Stimulated activated CD4-positive, alpha-beta T cell treated with anti-CD3 and anti-CD28 coated beads, Interleukin-4, amount 100 ng/mL, for 48 hours (primary cell): ENCODE measurements around the gene KTN1.

Experiments
- DNase-seq, 2 donors: peaks; one replicate each; pipeline ENCODE4 v3.0.0-alpha.2; 2020; ENCODE audit warnings: low read depth in 2 of 2

KTN1 gene

DNA sequence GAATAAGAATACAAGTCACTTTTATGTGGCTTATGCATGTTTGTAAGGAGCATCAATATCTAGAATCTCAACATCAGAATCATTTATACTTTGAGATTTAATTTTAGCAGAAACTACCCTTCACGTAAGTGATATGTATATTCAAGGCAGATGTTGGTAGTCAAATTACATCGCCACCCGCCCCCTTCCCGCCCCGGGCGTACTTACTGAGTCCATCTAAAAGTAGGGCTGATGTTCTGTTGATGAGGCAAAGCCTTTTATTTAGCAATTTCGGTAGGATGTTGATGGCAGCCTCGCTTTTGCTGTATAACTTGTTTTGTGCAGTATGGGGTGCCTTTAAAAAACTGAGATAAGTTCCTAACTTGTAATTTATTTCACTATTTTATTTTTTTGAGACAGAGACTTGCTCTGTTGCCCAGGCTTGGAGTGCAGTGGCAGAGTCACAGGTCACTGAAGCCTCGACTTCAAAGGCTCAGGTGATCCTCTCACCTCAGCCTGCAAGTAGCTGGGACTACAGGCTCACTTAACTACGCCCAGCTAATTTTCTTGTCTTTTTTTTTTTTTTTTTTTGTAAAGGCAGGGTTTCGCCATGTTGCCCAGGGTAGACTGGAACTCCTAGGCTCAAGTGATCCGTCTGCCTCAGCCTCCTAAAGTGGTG, 30.8 kb downstream of the KTN1 start:
- DNase-seq = no peak

- no peak for DNase-seq
These were observed 31.9 kb downstream of the KTN1 start for GRCh38 chr14:55611859-55612258.

DNA sequence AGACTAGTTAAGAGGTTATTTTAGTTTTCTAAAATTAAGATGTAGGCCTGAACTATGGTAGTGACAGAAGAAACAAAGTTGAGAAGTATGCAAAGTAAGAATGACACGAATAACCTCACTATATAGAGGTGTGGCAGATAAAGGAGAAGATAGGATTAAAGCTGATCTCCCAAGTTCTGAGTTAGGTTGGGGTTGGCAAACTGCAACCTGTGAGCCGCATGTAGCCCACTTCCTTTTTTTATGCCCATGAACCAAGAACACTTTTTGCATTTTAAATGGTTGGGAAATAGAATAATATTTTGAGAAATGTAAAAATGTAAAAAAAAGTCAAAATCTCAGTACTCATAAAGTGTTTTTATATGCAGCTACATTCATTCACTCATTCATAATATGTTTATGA, 34.3 kb downstream of the KTN1 start:
- no peak for DNase-seq

DNA sequence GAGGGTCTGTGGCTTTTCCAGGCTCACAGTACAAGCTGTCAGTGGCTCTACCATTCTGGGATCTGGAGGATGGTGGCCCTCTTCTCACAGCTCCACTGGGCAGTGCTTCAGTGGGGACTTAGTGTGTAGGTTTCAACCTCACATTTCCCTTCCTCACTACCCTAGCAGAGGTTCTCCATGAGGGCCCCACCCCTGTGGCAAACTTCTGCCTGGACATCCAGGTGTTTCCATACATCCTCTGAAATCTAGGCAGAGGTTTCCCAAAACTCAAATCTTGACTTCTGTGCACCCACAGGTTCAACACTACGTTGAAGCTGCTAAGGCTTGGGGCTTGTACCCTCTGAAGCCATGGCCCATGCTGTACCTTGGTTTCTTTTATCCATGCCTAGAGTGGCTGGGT, 40.3 kb downstream of the KTN1 start:
- DNase-seq = no peak

- DNase-seq = no peak
These were observed 41.0 kb downstream of the KTN1 start for GRCh38 chr14:55620981-55621380.

DNA sequence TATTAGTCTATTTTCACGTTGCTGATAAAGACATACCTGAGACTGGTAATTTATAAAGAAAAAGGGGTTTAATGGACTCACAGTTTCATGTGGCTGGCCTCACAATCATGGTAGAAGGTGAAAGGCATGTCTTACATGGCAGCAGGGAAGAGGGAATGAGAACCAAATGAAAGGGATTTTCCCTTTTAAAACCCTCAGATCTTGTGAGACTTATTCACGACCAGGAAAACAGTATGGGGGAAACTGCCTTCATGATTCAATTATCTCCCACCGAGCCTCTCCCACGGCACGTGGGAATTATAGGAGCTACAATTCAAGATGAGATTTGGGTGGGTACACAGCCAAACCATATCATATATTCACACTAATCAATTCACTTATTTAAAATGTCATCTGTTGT, 41.4 kb downstream of the KTN1 start:
- DNase-seq = no peak

- DNase-seq = no peak
These were observed 44.9 kb downstream of the KTN1 start for GRCh38 chr14:55624913-55625312.

DNA sequence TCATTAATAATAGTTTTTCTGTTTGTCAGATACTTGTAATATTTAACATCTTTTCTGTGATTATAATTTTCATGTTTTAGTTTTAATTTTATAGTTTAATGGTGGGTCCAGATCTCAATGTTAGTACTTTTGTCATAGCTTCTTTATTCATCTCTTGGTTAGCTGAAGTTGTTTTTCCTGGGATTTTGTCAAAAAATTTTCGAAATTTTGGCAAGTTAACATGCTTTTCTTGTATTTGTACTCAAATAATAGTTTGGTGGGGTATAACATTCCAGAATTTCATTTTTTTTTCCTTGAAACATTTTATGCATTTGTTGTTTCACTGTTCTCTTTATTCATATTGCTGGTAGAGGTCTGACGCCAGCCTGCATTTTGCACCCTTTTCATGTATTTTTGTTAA, 45.5 kb downstream of the KTN1 start:
- DNase-seq = no peak

DNA sequence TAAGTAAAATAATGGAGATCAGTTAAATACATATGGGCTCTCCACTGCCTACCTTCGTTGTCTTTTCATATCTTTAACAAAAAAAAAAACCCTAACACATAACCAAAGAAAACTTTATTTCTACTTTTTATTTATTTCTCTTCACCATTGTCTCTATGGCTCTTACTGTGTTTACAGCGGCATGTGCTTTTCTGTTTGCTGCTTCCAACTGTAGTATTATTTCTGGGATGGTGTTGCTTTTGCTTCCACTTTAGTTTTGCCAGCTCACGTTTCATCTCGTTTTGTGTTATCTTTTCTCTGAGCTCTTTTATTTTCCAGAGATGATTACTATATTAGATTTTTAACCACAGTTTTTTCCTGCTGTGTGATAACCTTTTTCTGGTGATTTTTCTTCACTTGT, 46.1 kb downstream of the KTN1 start:
- no peak for DNase-seq

DNA sequence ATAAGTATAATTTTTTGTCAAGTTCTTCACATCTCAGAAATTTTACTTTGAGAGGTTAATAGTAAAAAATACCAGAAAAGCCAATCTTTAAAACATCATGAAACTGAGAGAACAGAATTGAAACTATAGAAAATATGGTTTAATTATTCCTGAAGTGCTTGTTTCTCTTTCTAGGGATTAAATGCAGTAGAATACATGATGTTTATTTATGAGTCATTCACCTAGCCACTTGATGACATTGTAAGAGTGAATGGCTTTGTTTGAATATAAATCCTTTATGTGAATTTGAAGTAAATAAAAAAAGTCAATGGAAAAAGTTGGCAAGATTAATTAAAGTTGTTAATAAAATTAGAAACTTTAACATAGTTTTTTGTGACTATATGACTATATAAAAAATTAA, 48.4 kb downstream of the KTN1 start:
- DNase-seq = no peak

GRCh38 chr14:55638665-55639064, 58.7 kb downstream of the KTN1 start:
- no peak for DNase-seq

DNA sequence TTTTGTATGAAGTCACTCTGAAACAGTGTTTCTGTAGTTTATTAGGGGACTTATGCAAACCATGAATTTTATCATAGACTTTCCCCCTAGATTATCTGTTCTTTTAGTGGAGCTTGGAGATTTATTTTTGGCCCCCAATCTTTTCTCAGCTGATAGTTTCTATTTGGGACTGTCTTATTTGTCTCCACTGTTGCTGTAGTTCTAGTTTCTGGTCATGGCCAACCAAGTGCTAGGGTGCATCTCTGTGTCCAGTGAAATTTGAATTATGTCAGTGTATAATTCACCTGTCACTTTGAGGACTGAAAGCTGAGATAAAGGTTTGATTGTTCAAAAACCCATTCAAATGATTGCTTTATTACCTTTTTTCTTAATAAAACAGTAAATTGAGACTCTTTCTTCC, 61.3 kb downstream of the KTN1 start:
- no peak for DNase-seq

- DNase-seq = no peak
These were observed 61.9 kb downstream of the KTN1 start for GRCh38 chr14:55641954-55642353.

GRCh38 chr14:55645145-55645544, 65.1 kb downstream of the KTN1 start:
- DNase-seq = no peak

DNA sequence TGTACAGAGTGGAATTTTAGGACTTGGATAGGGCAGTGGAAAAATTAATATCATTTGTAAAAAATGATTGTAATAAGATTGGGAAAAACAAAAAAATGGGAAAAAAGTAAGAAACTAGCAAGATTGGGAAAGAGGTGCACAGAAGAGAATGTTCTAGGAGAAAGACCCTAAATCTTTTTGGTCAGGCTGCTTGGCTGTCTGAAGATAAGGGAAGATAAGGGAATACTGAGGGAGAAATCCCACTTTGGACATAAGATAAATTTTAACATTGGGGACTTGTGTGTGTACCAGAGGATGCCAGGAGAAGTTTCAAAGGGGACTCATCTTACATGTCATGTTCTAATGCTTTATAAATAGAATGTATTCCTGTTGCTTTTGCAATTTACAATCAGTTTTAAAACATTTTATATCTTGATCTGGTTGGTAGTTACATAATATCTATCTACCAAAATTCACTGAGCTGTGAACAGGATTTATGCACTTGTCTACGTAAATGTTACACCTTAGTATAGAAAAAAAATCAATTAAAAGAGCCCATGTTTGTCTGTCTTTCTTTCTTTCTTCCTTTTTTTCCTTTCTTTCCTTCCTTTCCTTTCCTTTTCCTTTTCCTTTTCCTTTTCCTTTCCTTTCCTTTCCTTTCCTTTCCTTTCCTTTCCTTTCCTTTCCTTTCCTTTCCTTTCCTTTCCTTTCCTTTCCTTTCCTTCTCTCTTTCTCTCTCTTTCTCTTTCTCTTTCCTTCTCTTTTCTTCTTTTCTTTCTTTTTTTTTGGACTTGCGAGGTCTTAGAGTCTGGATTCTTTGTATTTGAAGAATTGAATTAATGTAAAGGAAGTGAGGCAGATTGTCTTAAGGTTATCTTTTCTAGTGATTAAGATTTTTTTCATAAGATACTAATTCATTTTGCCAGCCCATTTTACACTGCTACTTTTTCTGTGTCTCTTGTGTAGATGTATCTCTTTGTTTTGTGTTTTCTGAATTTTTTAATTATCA, 66.1 kb downstream of the KTN1 start:
- no peak for DNase-seq

GRCh38 chr14:55650992-55651391, 71.0 kb downstream of the KTN1 start:
- no peak for DNase-seq

DNA sequence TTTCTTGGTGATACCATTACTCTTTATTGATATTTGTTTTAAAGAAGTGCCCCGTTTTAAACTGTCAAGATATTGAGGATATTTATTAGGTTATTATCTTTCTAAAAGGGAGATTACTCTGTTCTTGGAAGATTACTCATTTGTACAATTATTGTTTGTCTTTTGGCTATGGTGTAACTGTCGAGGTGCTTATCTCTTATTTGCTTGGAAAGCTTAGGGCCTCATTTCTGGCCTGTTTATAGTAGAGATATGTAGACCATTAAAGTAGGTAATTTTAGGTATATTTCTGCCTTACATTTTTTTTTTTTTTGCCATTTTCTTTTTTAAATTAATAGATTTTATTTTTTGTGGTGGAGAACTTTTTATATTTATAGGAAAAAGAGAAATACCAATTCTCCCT, 74.2 kb downstream of the KTN1 start:
- DNase-seq = no peak

- DNase-seq = no peak
These were observed 81.0 kb downstream of the KTN1 start for GRCh38 chr14:55661029-55661428.

DNA sequence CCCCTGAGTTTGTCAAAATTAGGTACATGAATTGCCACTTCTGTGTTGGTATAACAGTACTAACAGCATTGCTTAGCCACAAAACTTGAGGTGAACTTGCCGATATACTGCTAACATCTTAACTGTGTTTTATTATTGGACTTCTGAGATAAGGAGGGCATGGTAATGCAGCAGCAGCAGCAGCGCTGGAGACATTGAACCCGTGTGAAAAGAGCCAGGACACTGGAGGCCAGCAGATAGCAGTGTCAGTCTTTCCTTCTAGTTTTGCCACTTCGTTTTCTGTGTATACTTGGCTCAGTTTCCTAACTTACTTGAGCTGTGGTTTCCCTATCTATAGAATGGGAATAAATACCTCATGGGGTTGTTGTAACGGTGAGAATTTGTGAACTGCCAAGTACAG, 82.7 kb downstream of the KTN1 start:
- DNase-seq = no peak

DNA sequence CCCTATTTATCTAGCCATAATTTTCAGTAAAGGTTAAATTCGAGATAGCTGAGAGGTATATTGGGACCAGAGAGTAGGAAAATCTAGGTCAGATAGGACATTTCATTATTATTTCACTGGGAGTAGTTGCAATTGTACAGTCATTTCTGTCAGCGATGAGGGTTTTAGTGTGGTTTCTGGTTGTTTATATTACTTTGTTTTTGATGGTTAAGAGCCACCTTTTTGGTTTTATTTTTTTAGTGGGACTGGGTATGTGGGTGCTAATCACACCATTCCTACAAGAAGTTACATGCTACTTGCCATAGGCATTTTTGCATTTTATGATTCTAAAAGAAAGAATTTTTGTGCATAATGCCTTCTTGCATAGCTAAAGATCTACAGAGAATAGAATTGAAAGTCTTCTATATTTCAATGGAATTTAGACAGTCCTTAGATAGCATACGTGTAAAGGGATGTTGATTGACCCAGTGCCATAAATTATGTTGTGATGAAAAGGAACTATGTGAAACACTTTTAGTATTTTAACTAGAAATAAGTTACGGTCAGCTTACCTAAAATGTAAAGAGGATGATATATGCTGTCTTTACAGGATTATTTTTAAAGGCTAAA, 85.2 kb downstream of the KTN1 start:
- DNase-seq = no peak

DNA sequence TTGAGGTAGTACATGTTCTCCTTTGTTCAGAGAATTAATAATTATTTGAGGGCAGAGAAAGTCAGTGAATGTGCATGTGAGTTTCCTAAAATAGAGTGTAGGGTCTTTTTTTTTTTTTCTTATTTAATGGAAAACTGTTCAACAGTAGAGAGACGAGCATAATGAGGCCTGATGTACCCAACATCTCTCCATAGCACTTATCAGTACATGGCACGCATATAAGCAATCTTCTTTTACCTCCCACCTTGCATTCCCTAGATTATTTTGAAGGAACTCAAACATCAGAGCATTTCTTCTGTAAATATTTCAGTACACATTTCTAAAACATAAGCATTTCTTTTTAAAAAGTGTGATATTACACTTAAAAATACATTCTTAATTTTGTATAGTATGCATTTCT, 87.8 kb downstream of the KTN1 start:
- DNase-seq = no peak

- DNase-seq = no peak
These were observed 91.6 kb downstream of the KTN1 start for GRCh38 chr14:55671641-55672040.

- no peak for DNase-seq
These were observed 93.0 kb downstream of the KTN1 start for GRCh38 chr14:55673048-55673447.
